GM13976 (cell line): ENCODE data around the gene TBC1D5.

Experiments used
- DNase-seq: peaks from one replicate; pipeline ENCODE4 v3.0.0; 2012; ENCODE audit warnings: low spot score
- in situ Hi-C: fragments of 300-500 bp; cut with MboI; formaldehyde crosslinking; loops from one replicate; pipeline ENCODE4 v1.12.0; 2022; ENCODE audit warnings: low sequenced_read_pairs, mixed read lengths, inconsistent platforms; ENCODE audit not compliant: unreplicated experiment
- TF ChIP-seq, protein P1 (sequence below): IDR thresholded peaks from 2 replicates; pipeline ENCODE4 v1.5.1; 2012; ENCODE audit warnings: borderline replicate concordance, mild to moderate bottlenecking; ENCODE audit not compliant: insufficient read depth; ENCODE audit errors: extremely low read depth, missing control alignments, control extremely low read depth

The TBC1D5 gene

DNA sequence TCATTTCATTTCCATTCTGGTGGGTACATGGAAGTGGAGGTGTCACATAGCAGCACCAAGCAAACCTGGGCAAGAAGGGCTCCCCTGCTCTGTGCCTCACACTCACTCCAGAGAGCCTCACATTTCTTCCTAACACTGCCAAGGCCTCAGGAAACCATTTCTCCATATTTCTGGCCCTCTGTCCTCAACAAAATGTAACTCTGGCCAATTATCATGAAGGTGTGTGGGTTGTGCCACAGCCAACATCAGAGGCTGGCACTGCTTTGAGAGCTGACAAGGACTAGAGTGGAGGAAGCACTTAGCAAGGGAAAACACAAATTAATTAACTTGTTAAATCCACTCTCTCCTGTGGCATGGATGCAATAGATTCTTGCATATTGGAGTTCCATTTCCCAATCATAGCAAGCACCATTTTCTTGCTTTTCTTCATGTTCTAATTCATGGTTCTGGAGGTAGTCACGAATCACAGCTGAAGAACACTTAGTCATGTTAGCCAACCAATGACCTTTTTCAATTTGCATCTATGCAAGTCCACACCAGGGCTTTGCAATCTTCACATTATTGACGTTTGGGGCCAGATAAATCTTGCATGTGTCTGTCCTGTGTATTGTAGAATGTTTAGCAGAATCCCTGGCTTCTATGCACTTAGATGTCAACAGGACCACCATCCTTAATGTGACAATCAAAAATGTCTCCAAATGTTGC, 616.5 kb downstream of the TBC1D5 start:
- TF ChIP-seq, protein P1, sequence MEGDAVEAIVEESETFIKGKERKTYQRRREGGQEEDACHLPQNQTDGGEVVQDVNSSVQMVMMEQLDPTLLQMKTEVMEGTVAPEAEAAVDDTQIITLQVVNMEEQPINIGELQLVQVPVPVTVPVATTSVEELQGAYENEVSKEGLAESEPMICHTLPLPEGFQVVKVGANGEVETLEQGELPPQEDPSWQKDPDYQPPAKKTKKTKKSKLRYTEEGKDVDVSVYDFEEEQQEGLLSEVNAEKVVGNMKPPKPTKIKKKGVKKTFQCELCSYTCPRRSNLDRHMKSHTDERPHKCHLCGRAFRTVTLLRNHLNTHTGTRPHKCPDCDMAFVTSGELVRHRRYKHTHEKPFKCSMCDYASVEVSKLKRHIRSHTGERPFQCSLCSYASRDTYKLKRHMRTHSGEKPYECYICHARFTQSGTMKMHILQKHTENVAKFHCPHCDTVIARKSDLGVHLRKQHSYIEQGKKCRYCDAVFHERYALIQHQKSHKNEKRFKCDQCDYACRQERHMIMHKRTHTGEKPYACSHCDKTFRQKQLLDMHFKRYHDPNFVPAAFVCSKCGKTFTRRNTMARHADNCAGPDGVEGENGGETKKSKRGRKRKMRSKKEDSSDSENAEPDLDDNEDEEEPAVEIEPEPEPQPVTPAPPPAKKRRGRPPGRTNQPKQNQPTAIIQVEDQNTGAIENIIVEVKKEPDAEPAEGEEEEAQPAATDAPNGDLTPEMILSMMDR: no peak
- no peak for DNase-seq
- in situ Hi-C loops: no loop called here

DNA sequence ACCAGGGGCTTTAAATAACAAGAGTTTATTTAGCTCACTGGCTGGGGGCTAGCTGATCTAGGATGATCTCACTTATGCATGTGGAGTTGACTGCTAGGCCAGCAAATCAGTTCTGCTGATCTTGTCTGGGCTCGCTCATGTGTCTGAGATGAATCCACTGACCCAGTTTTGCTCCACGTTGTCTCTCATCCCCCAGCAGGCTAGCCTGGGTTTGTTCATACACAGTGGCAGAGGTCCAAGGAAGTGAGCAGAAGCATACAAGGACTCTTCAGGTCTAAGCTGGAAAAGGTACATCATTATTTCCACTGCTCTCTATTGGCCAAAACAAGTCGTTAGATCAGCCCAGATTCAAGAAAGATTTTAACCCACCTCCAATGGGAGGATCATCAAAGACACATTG, 619.7 kb downstream of the TBC1D5 start:
- no peak for DNase-seq
- in situ Hi-C loops: no loop called here
- TF ChIP-seq, protein P1: no peak

DNA sequence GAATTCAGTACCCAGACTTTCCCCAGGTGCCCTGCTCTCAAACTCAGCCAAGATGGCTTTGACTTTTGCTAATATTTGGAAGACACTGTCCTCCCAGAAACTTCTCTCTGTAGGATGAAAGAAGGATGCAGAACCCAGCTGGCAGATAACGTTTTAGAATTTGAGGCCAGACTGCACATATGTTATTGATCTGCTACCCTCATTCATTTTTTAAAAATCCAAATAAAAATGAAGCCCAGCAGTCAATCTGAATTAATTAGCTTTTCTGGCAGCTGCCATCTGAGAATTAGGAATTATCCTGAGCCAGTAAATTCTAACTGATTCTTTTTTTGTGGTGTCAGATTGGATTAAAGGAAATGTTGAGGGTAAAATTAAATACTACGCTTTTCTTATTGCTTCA, 621.1 kb downstream of the TBC1D5 start:
- TF ChIP-seq, protein P1: no peak
- in situ Hi-C loops: no loop called here
- DNase-seq: no peak

DNA sequence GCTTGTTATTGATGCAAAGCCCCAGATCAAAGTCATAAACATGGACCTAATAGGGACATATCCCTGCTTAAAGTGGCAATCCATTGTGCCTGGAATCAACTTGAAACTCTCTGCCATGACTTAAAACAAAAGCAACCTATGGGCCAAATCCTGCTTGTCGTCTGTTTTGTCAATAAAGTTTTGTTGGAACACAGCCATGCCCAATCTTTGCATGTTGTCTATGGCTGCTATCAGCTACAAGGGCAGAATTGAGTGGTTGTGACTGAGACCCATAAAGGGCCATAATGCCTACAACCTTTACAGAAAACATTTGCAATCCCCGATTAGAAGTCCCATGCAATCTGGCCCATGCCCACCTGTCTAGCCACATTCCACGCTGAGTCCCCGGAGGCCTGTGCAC, 622.3 kb downstream of the TBC1D5 start:
- DNase-seq: no peak
- in situ Hi-C loops: no loop called here
- TF ChIP-seq, protein P1: no peak

DNA sequence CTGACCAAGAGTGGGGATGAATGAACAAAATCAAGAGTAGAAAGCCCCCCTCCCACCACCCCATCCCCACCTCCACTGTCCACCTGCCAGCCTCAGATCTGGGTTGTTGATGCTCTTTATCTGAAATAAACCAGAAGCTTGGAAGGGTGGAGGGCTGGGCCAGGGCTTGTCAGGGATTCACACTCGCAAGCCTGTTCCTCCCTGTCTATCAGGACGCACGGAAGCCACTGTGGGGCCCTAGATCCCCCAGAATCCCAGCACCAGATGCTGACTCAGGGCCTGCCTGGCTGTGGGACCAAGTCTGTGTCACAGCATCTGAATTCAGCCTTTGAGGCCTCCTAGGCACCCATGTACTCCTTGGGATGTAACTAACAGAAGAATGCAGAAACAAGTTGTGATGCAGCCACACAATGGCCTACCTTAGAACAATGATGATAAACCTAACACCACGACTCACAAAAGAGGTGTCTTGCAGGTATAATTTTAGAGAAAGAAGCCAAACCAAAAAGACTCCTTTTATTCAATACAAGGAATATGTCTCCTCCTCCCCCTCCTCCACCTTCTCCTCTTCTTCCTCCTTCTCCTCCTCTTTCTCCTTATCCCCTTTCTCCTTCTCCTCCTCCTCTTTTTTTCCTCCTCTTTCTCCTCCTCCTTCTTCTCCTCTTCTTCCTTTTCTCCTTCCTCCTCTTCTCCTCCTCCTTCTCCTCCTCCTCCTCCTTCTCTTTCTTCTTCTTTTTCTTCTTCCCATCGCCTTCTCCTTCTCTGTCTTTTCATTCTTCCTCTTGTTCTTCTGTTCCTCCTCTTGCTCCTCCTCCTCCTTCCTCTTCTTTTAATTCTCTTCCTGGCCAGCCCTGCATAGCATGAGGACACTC, 623.0 kb downstream of the TBC1D5 start:
- in situ Hi-C loops: no loop called here
- TF ChIP-seq, protein P1: no peak
- DNase-seq: no peak

DNA sequence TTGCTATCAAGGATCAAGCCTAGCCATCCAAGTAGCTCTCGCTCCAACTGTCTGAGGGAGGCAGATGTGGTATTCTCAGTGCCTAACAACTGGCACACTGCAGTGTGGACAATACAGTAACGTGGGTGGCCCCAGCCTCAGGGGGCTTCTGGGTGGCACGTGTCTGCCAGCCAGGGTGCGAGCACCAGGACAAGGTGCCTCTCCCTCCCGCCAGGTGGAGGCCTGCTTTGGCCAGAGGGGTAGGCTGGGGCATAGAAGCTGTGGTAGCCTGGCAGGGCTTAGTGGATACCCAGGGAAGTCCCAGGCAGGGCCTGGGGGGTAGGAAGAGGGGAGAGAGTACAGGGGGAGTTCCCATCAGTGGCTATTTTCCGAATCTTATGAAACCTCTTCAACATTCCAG, 623.7 kb downstream of the TBC1D5 start:
- no peak for DNase-seq
- TF ChIP-seq, protein P1: no peak
- in situ Hi-C loops: no loop called here
